COLO668 (cell line): Measurements from ENCODE around the gene SRSF1.
"Not testable (repeated sequence)": the region's sequence is repeated elsewhere in the genome, so short reads cannot be mapped to it uniquely, and the experiment has no call there.

Experiments
- DNase-seq: peaks from one replicate; lab custom pipeline; 2025; ENCODE audit not compliant: unreplicated experiment; lab: John Stamatoyannopoulos, UW

Gene SRSF1

GRCh38 chr17:57990037-57990436 is 17.0 kb downstream of the SRSF1 start:
- DNase-seq, result no peak

- peak; percentile 81 for DNase-seq
Measured at GRCh38 chr17:57988301-57989250, 18.5 kb downstream of the SRSF1 start.

- peak; percentile 83 for DNase-seq
Measured at GRCh38 chr17:57987581-57988300, 19.3 kb downstream of the SRSF1 start, which contains the start of gene VEZF1. TSS of gene VEZF1 (minus strand) at chr17:57988254. CDS start at chr17:57988111, 143 bp downstream.

- DNase-seq, result peak; percentile 20
Measured at GRCh38 chr17:57986841-57987580, 20.0 kb downstream of the SRSF1 start.

- DNase-seq, result no peak
Measured at GRCh38 chr17:57985675-57985974, 21.4 kb downstream of the SRSF1 start.

- no peak for DNase-seq
Measured at GRCh38 chr17:57984936-57985674, 21.9 kb downstream of the SRSF1 start.

- no peak for DNase-seq
Measured at GRCh38 chr17:57984261-57984890, 22.7 kb downstream of the SRSF1 start.

GRCh38 chr17:57983446-57983845 is 23.6 kb downstream of the SRSF1 start:
- DNase-seq, result no peak

GRCh38 chr17:57982452-57983170 is 24.4 kb downstream of the SRSF1 start:
- no peak for DNase-seq

GRCh38 chr17:57980522-57980921 is 26.5 kb downstream of the SRSF1 start:
- DNase-seq, result no peak

GRCh38 chr17:57979076-57979475 is 28.0 kb downstream of the SRSF1 start:
- DNase-seq, result no peak

GRCh38 chr17:57976594-57976993 is 30.5 kb downstream of the SRSF1 start:
- no peak for DNase-seq

- DNase-seq, result no peak
Measured at GRCh38 chr17:57975044-57975443, 32.0 kb downstream of the SRSF1 start.

- DNase-seq, result not testable (repeated sequence)
Measured at GRCh38 chr17:57974053-57974824, 32.8 kb downstream of the SRSF1 start.

- no peak for DNase-seq
Measured at GRCh38 chr17:57972151-57972550, 34.9 kb downstream of the SRSF1 start.

- no peak for DNase-seq
Measured at GRCh38 chr17:57971572-57971971, 35.5 kb downstream of the SRSF1 start.

- no peak for DNase-seq
Measured at GRCh38 chr17:57970710-57971109, 36.3 kb downstream of the SRSF1 start.

- no peak for DNase-seq
Measured at GRCh38 chr17:57968456-57968855, 38.6 kb downstream of the SRSF1 start.

GRCh38 chr17:57966875-57967274 is 40.2 kb downstream of the SRSF1 start:
- DNase-seq, result no peak
